ENCODE measurements around the gene TNP1. TPM values are rescaled to one million over a fixed set of nuclear protein-coding genes. Genes with fewer than 3 reads are reported as not detected.

TNP1 gene, protein sequence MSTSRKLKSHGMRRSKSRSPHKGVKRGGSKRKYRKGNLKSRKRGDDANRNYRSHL
- not detected in 2 replicates for total RNA-seq

GRCh38 chr2:216859944-216860343 is at the start of gene TNP1:
TNP1 (minus strand) TSS chr2:216860064; CDS start chr2:216860034, 30 bp downstream.

Other genes with a start within 250 kb of the TNP1 start
- gene IGFBP2, start 226.6 kb downstream of the TNP1 start, total RNA-seq: 587 and 627 TPM in 2 replicates
- 206 and 734 TPM in 2 replicates for gene IGFBP5, start 164.5 kb downstream of the TNP1 start, total RNA-seq

All from hair follicle dermal papilla cell (primary cell).